NCI-H345 treated with DMSO at 0.1 percent for 48 hours (cell line): ENCODE data around the gene ADORA1.

Source experiments
- DNase-seq: peaks from one replicate; lab custom pipeline; 2025; ENCODE audit not compliant: unreplicated experiment; lab: John Stamatoyannopoulos, UW

The ADORA1 gene

GRCh38 chr1:203093754-203094410 is 33.6 kb upstream of the ADORA1 start:
- no peak for DNase-seq

DNA sequence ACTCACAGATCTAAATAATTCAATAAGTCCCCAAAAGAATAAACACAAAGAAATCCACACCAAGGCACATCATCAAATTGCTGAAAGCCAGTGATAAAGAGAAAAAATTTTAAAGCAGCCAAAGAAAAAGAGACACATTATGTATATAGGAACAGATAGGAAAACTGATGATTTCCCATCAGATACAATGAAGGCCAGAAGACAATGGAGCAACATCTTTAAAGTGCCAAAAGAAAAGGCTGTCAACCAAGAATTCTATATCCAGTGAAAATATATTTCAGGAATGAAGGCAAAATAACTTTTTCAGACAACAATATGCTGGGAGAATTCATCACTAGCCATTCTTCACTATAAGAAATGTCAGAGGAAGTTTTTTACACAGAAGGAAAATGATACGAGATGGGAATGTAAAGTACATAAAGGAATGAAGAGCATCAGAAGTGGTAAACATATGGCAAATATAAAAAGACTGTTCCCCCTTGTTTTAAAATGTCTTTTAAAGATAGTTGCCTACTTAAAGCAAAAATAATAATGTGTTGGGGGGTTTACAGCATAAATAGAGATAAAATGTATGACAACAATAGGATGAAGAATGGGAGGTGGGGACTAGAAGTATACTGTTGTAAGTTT is 32.4 kb upstream of the ADORA1 start:
- no peak for DNase-seq

GRCh38 chr1:203096566-203096965 is 31.0 kb upstream of the ADORA1 start:
- no peak for DNase-seq

GRCh38 chr1:203097001-203097400 is 30.5 kb upstream of the ADORA1 start:
- no peak for DNase-seq

DNA sequence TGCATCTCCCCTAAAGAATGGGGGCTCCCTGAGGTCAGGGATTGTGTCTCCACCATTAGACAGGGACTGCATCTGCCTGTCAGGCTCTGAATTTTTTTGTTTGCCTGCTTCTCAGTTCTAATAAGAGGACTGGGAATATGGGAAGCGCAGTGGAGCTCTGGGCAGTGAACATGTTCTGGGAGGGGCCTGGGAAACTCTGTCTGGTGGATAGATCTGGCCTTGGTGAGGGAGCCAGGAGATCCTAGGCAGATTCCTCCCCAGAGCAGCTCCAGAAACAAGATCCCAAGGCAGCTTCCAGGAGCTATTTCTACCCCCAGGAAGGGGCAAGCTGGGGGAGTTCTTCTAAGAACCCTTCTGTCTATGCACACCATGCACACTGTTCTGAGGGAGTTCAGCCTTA is 29.1 kb upstream of the ADORA1 start:
- DNase-seq = no peak

DNA sequence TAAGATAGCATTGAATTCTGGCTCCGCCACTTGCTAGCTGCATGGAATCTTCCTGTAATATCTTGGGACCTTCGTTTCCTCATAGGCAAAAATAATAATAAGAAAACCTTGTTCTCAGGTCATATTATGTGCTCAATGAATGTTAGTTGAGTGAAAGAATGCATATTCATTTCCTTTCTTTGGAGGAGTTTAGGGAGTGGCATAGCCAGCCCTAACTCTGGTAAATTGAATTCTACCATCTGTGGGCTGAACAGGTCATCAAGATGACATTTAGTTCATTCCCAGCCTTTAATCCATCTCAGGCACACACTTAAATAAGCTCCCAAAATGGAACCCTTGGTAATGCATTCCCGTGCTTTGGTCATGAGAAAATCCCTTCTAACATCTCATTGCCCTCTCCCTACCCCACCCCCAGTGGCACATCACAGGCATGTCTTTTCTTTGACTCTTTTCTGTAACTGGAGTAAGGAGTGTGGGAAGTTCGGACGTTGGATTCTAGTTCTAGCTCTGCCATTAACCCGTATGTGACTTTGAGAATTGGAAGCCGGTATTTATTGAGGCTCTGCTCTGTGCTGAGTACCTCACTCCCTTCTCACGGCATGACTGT is 28.5 kb upstream of the ADORA1 start:
- no peak for DNase-seq

- DNase-seq = no peak
Observed at GRCh38 chr1:203099805-203100515, 27.6 kb upstream of the ADORA1 start.

- DNase-seq = no peak
Observed at GRCh38 chr1:203100516-203100869, 27.0 kb upstream of the ADORA1 start.

DNA sequence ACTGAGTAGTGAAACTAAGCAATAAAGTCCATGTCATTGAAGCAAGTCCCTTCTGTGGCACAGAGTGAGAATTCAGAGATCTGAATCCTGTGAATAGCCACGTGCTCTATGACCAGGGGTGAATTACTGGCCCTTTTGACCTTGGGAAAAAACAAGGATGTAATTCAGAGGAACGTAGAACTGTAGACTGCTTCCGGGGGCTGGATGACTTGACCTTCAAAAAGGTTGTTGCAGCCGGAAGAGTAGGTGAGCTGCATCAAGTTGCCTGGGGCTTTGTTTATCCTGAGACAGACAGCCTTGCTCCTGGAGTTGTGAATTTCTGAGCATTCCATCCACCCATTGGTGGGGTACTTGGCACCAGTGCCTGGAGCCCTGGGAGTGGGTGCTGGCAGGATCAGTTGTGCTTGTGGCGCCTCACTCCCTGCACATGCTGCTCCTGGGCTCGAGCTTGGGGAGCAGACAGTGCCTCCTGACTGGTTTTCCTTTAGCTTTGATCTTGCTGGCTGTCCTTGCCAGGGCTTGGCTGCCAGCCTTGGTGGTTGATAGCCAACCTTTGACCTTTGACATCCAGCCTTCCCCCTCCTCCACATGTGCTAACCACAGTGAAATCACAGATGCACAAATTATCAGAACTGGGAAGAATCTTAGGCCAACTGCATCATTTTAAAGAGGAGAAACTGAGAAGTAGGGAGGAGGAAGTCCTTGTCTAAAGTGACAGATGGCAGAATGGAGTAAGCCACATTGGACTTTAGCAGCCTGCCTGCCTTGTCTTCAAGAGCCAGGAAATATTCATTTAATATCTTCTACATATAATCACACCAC is 25.5 kb upstream of the ADORA1 start:
- no peak for DNase-seq

- DNase-seq = no peak
Observed at GRCh38 chr1:203103216-203103615, 24.3 kb upstream of the ADORA1 start.

DNA sequence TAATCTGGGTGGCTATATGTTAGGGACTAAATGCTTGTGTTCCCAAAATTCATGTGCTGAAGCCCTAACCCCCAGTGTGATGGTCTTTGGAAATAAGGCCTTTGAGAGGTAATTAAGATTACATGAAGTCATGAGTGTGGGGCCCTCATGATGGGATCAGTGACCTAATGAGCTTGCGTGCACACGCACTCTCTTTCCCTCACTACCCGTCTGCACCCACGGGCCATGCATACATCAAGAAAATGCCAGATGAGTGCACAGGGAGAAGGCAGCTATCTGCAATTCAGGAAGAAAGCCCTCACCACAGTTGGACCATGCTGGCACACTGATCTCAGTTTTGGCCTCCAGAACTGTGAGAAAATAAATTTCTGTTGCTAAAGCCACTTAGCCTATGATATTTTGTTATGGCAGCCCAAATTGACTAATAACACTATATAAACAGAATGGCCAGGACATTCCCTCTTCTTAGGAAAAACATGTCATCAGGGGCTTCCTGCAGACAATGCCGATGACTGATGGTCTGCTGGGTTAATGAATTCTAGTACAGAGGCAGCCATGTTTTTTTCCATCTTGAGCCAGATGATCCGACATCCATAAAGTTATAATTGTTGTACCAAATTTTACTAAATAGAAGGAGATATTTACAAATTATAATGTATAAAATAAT is 23.6 kb upstream of the ADORA1 start:
- no peak for DNase-seq

DNA sequence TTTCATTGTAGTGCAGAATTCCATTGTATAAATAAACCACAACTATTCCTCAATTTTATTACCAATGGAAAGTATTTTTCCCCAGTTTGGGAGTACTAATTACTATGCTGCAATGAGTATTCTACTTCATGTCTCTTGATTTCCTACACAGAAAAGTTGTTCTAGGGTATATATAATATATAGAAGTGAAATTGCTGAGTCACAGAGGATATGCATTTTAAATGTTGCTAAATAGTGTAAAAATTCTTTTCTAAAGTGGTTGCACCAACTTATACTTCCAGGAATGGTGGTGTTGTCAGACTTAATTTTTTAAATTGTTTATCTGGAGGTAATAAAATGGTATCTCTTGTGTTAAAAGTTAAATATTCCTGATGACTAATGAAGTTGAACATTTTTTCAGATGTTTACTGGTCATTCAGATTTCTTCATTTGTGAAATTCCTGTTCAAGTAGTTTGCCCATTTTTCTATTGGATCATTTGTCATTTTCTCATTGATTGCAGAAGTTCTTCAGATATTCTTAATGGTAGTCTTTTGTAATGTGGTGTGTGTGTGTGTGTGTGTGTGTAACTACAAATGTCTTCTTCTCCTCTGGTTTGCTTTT is 22.6 kb upstream of the ADORA1 start:
- no peak for DNase-seq

GRCh38 chr1:203112475-203112874 is 15.1 kb upstream of the ADORA1 start:
- no peak for DNase-seq

GRCh38 chr1:203113308-203113707 is 14.2 kb upstream of the ADORA1 start:
- no peak for DNase-seq

DNA sequence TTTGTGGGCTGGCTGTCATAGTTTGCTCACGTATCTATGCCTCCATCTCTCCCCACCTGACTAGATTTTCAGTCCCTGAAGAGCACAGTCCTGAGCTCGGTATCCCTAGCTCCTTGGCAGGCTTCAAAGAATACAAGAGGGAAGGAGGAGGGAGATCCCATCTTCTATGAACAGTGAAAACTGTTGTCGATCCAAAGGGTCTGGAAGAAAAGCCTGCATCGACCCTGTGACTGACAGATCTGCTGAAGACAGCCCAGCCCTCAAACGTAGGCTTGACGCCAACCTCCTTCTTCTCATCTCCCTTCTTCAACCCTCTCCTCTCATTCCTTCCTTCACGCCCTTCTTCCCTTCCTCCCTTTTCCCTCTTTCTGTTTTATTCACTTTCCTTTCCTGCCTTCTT is 13.3 kb upstream of the ADORA1 start:
- no peak for DNase-seq

DNA sequence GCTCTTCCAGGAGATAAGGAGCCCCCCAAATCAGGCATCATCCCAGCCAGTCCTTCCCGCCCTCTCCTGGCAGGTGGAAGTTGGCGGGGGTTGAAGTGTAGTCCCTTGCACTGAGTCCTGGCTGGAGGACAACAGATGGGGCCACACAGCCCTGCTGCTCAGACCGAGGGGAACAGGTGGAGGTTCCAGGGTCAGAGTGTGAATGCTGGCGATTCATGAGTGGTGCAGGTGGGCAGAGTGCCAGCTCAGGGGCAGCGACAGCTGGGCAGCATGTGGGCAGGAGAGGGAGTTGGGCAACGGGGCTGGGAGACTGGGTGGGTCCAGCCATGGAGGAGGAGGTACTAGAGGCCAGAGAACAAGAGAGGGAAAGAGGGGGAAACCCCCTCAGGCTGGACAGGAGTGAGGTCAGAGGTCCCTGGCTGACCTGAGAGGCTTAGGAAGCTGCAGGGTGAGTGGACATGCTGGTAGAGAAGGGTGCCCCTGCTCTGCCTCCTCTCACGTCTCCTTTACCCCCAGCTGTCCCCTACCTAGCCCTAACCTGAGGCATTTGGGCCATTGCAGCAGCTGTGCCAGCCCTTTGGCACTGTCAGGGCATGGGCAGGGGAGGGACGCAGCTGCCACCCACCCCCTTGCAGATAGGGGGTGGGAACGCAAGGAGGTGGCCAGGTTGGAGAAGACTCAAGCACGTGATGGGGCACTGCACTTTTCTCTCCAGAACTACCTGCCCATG is 11.3 kb upstream of the ADORA1 start:
- DNase-seq = no peak

GRCh38 chr1:203117611-203118575 is 9.6 kb upstream of the ADORA1 start:
- no peak for DNase-seq

GRCh38 chr1:203120325-203121153 is 7.0 kb upstream of the ADORA1 start:
- no peak for DNase-seq
